VCaP (cell line): ENCODE results near the gene PPIG.
"Not testable (repeated sequence)": the region's sequence is repeated elsewhere in the genome, so short reads cannot be mapped to it uniquely, and the experiment has no call there.

Experiments
- H3K27ac ChIP-seq: fragments of 450-650 bp; 2 replicates; pipeline ENCODE4 v1.5.1; 2017
- CTCF ChIP-seq: fragments of 450-650 bp; conservative IDR thresholded peaks from 2 replicates; pipeline ENCODE4 v1.5.1; 2017; ENCODE audit warnings: mild to moderate bottlenecking, moderate library complexity

Gene PPIG

GRCh38 chr2:169683425-169684134, 99.4 kb downstream of the PPIG start:
- H3K27ac ChIP-seq, result peak overlapping the region; percentile 58
- no peak for TF ChIP-seq CTCF

- no peak for TF ChIP-seq CTCF
- peak overlapping the region; percentile 58 for H3K27ac ChIP-seq
These were observed 100.0 kb downstream of the PPIG start for GRCh38 chr2:169684135-169684565.

- peak overlapping the region; percentile 58; the same call in 1 of the 2 replicates for H3K27ac ChIP-seq
These were observed 100.6 kb downstream of the PPIG start for GRCh38 chr2:169684712-169685111.

GRCh38 chr2:169686825-169687224, 102.7 kb downstream of the PPIG start:
- not testable (repeated sequence) for H3K27ac ChIP-seq

GRCh38 chr2:169687943-169688342, 103.8 kb downstream of the PPIG start:
- not testable (repeated sequence) for H3K27ac ChIP-seq

GRCh38 chr2:169690958-169691357, 106.8 kb downstream of the PPIG start:
- H3K27ac ChIP-seq, result no peak overlapping the region
- no peak for TF ChIP-seq CTCF
